HG02588 (cell line): Measurements from ENCODE around the gene STK31.
"Not testable (repeated sequence)": the region's sequence is repeated elsewhere in the genome, so short reads cannot be mapped to it uniquely, and the experiment has no call there.

Experiments used
- ATAC-seq: cut with Tn5 transposase; IDR thresholded peaks from one replicate; pipeline ENCODE4 v1.9.1; 2021; ENCODE audit warnings: mild to moderate bottlenecking, moderate library complexity; ENCODE audit not compliant: unreplicated experiment

Gene STK31

DNA sequence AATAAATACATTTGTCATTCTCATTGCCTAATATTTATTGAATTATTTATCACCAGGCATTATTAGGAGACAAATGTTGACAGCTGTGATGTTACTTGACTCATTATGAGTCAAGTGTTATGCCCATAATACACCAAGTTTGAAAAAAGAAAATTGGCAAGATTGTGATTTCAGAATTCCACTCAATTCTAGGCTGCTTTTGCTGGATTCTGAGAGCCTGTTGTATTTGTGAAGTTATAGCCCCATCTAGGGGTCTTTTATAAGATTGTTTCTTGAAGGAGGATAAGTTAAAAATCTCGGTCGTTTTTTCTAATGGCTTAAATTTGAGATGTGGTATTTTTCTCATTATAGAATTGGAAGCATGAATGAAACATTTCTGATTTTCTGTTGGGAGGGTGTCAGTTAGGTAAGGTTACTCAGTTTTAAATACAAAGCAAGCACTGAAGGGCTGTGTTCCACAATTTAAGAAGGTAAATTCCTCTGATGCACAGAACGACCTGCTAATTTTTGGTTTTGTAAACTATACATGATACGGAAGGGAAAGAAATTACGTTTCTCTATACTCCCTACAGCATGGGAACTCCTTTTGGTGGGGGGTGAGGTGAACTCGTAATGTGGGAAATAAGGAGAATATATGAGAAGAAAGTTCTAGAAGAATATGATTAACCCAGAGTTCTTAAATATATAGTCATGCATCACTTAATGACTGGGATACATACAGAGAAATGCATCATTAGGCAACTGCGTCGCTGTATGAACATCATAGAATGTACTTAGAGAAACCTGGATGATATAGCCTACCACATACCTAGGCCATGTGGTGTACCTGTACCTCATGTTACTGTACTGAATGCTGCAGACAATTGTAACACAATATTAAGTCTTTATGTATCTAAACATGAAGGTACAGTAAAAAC is 2.6 kb downstream of the STK31 start:
- no peak for ATAC-seq

DNA sequence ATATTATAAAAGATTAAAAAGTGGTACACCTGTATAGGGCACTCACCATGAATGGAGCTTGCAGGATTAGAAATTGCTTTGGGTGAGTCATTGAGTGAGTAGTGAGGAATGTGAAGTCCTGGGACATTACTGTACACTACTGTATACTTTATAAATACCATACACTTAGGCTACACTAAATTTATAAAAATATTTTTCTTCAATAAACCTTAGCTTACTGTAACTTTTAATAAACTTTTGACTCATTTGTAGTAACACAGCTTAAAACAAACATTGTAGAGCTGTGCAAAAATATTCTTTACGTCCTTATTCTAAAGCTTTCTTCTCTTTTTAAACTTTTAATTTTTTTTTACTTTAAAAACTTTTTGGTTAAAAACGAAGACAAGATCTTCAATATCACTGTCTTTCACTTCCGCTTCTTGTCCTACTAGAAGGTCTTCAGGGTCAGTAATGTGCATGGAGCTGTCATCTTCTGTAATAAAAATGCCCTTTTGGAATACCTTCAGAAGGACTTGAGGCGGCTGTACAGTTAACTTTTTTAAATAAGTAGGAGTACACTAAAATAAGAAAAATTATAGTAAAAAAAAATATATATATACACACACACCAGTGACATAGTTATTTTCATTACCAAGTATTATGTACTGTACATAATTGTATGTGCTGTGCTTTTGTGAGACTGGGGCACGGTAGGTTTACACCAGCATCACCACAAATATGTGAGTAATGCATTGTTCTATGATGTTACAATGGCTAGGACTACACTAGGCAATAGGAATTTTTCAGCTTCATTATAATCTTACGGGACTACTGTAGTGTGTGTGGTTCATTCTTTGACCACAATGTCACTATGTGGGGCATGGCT is 3.5 kb downstream of the STK31 start:
- ATAC-seq: no peak

DNA sequence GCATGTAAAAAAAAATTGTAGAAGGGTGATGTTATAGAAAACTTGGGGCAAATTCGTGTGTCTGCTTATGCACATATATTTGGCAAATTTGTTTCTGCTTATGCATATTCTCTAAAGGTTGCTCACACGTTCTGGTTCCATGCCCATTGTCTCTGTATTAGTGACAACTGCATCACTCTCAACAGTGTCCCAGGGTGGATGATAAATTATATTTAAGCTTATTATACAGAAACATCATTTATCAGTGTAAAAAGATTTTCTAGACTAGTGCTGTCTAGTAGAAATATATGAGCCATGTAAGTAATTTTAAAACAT is 4.1 kb downstream of the STK31 start:
- ATAC-seq: no peak

DNA sequence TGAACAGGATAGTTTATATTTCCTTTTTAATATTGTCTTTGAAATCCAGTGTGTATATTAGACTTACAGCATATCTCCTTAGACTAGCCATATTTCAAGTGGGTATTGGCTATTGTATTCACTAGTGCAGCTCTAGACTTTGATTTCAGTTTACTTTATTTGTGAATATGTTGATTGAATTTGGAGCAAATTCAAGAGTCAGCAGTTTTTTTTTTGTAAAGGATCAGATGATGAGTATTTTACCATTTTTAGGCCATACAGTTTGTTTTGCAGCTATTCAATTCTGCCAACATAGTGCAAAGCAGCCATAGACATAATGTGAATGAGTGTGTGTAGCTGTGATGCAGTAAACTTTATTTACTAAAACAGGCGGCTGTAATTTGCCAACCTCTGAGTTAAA is 4.6 kb downstream of the STK31 start:
- no peak for ATAC-seq

DNA sequence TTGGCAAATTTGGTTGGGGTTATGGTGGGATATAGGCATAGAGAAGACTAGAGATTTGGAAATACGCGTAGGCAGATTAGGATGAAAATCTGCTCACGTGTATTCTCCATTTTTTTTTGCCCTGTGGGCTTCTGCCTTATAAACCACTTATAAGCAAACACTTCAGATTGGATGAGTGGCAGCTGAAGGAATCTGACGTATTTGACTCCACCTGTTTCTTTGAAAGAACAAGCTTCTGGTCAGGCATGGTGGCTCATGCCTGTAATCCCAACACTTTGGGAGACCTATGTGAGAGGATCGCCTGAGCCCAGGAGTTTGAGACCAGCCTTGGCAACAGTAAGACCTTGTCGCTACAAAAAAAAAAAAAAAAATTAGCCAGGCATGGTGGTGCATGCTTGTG is 5.1 kb downstream of the STK31 start:
- no peak for ATAC-seq

DNA sequence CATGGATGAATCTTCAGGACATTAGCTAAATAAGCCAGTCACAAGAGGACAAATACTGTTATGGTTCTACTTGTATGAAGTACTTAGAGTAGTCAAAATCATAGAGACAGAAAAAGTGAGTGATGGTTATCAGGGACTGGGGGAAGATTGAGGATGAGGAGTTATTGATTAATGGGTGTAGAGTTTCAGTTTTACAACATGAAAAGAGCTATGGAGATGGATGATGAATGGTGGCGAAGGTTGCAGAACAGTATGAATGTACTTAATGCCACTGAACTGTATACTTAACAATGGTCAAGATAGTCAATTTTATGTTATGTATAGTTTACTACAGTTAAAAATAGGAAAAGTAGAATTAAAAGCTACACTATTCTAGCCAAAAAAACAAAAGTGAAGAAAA is 7.8 kb downstream of the STK31 start:
- ATAC-seq: no peak

DNA sequence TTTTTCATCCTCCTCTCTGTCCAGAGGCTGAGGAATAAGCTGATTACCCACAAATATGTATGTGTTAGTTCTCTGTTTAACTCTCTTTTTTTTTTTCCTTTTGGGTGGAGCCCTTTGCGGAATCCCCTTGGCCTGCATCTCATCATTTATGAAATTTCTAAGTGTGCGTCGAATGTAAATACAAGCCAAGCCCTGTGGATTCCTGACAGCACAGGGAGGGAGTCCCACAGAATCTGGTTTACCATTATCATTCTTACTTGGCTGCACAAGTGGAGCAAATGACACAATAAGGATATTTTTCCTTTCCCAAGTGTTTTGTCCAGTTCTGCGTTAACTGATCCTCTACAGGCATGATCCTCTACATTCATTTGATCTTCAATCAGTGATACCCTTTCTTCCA is 11.4 kb downstream of the STK31 start:
- no peak for ATAC-seq

DNA sequence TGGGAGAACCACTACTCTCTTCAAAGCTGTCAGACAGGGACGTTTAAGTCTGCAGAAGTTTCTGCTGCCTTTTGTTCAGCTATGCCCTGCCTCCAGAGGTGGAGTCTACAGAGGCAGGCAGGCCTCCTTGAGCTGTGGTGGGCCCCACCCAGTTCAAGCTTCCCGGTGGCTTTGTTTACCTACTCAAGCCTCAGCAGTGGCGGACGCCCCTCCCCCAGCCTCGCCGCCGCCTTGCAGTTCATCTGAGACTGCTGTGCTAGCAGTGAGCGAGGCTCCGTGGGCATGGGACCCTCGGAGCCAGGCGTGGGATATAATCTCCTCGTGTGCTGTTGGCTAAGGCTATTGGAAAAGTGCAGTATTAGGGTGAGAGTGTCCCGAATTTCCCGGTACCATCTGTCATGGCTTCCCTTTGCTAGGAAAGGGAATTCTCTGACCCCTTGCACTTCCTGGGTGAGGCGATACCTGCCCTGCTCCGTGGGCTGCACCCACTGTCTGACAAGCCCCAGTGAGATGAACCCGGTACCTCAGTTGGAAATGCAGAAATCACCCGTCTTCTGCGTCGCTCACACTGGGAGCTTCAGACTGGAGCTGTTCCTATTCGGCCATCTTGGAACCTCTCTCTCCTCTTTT is 12.7 kb downstream of the STK31 start:
- not testable (repeated sequence) for ATAC-seq

DNA sequence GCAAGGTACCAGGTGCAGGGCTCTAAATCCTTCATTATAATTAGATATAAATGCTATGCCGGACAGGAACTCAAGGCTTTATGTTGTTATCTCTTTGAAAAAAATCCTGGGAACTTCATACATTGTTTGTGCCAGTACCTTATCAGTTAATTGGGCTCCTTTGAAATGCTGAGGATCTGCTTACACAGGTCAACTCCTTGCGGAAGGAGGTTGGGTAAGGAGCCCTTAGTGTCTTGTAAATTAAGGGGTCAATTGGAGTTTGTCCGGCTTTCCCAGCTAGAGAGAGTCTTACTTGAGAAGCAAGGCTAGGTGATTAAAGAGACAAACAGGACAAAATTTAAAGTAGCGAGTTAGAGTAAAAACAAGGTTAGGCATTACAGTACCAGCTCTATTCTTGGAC is 14.1 kb downstream of the STK31 start:
- ATAC-seq: not testable (repeated sequence)

DNA sequence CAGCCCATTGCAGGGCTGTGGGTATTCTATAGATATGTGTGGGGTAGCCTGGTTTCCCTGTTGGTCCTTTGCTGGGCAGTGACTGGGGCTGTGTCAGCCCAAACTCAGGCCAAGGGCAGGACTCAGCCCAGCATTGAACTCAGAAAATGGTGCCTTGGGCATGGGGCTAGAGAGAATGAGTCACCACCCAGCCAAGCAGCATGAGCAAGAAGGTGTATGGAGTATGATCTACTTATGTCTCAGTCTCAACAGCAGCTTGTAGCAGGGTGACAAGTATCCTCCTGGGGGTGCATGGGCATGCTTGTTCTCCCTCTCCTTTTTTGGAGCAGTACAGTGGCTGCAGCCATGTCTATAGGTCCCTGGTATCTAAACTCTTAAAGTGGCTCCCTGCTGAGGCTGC is 32.0 kb downstream of the STK31 start:
- no peak for ATAC-seq

DNA sequence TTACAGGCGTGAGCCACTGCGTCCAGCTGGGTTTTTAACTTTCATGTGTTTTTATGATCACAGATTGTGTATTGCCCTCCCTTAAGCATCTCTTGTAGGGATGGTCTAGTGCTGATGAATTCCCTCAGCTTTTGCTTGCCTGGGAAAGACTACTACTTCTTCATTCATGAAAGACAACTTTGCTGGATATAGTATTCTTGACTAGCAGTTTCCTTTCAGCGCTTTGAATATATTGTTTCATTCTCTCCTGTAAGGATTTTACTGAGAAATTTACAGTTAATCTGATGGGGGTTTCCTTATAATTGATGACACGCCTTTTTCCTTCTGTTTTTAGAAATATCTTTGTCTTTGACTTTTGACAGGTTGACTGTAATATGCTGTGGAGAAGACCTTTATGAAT is 33.2 kb downstream of the STK31 start:
- ATAC-seq: no peak

DNA sequence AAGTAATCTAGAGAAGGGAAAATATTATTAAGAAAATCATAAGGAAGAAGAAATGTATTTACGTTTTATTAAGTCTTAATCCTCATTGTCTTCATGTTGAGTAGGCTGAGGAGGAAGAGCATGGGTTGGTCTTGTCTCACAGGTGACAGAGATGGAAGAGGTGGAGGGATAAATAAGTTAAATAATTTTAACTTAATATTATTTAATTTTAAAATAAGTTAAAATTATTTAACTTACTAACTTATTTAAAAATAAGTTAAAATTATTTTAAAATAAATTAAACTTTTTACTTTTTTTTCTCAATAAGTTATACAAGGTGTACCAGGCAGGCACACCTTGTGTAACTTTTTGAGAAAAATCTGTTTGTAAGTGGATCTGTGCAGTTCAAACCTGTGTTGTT is 36.6 kb downstream of the STK31 start:
- no peak for ATAC-seq

DNA sequence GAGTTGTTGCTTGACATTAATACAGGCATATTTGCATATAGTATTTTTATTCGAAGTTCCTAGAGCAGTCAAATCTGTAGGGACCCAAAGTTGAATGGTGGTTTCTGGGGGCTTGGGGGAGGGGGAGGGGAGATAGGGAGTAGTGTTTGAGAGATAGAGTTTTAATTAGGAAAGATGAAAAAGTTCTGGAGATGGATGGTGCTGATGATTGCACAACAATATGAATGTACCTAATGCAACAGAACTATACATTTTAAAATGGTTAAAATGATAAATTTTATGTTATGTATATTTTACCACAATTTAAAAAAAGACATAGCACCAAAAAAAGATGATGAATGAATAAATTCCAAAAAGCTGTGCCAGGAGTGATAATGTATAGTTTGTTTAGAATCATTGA is 41.8 kb downstream of the STK31 start:
- no peak for ATAC-seq

DNA sequence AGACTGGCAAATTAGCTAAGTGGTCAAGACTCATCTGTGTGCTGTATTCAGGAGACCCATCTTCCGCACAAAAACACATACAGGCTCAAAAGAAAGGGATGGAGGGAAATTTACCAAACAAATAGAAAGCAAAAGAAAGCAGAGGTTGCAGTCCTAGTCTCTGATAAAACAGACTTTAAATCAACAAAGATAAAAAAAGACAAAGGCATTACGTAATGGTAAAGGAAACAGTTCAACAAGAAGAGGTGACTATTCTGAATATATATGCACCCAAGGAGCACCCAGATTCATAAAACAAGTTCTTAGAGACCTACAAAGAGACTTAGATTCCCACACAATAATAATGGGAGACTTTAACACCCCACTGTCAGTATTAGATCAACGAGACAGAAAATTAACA is 48.8 kb downstream of the STK31 start:
- ATAC-seq: not testable (repeated sequence)

DNA sequence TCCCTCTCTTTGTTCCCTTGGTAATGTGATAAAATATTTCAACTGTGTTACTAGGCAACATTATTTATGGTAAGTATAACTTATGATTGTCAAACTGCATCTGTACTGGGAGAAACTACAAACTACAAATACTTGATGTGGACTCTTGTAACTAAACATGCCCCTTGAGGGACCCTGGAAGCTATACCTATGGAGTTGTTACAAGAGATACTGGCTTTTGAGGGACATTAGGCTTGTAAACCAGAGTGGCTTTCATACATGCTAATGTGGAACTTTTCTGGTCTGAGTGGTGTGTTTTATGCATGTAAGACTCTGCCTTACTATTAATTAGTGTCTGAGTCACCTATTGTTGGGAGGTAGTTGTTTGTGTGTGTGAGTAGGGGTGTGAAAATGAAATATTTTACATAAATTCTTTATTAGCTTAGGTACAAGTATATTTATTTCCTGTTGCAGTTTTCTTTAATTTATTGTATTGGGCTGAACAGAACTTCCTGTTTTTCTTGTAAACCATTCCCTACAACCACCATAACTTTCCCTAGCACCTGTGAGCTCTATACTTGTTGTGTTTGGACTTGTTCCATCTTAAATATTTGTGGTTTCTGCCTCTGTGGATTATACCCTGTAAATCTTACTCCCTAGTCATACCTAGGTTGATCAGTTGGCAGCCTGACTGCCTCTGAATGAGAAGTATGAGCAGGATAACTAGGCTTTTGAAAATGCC is 49.8 kb downstream of the STK31 start:
- no peak for ATAC-seq

DNA sequence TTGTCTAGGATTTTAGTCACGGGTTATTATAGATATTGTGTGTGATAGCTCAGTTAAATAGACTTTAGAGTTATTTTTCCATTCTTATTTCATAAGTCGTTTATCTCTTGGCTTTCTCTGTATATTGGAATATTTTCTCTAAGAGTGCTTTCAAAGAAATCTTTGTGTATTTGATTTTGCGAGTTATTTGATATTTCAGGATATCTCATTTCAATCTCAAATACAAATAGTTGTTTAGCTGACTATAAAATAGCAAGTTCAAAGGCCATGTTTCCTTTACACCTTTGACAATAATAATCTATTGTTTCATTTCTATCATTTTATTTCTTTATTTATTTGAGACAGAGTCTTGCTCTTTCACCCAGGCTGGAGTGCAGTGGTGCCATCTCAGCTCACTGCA is 55.9 kb downstream of the STK31 start:
- no peak for ATAC-seq

DNA sequence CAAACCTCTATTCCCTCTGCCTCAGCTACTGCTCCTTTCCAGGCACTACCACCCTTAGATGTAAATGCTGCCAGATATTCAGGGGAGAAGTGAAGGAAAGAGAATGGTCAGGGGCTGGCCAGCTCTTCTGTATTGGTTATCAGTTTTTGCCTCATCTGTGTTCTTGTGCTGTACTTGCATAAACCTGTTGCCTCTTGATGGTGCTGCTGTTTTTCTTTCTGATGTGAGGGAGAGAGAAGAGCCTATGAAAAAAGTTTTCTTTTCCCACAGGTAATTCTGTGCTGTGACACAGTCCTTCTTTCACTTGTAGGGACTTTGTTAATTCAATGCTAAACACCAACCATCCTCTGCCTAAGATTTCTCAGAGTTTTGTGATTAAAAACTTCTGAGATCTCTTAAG is 57.5 kb downstream of the STK31 start:
- ATAC-seq: no peak

DNA sequence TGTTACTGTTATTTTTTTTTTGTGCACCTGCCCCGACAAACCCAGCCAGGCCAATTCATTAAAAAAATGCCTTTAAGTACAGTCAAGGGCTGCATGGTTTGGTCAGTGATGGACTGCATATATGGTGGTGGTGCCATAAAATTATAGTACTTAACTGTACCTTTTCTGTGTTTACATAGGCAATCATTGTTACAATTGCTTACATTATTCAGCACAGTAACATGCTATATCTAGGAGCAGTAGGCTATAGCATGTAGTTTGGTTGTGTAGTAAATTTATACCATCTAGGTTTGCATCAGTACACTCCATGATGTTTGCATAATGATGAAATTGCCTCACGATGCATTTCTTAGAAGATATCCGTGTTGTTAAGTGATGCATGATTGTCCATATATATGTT is 58.0 kb downstream of the STK31 start:
- ATAC-seq: no peak

DNA sequence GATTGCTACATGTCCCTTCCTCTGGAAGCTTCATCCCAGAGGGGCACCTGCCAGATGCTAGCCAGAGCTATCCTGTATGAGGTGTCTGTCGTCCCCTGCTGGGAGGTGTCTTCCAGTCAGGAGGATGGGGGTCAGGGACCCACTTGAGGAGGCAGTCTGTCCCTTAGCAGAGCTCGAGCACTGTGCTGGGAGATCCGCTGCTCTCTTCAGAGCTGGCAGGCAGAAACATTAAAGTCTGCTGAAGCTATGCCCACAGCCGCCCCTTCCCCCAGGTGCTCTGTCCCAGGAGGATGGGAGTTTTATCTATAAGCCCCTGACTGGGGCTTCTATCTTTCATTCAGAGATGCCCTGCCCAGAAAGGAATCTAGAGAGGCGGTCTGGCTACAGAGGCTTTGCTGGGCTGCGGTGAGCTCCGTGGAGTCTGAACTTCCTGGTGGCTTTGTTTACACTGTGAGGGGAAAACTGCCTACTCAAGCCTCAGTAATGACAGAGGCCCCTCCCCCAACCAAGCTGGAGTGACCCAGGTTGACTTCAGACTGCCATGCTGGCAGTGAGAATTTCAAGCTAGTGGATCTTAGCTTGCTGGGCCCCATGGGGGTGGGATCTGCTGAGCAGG is 69.3 kb downstream of the STK31 start:
- not testable (repeated sequence) for ATAC-seq

DNA sequence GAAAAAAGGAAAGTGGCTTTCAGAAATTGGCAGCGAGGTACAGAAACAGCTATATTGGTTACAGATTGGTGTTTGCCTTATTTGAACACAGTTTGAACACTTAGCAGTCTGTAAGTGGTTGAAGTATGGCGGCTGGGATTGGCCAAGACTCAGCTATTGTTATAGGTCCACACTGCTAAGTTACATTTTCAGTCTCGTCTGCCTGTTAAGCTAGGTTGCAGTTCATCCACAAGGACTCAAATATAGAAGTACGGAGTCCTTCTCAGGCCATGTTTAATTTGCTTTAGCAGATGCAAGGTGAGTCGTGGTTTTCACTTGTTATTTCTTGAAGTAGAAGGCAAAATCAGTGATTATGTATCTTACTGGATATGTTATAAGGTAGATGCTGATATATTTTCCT is 73.1 kb downstream of the STK31 start:
- no peak for ATAC-seq

DNA sequence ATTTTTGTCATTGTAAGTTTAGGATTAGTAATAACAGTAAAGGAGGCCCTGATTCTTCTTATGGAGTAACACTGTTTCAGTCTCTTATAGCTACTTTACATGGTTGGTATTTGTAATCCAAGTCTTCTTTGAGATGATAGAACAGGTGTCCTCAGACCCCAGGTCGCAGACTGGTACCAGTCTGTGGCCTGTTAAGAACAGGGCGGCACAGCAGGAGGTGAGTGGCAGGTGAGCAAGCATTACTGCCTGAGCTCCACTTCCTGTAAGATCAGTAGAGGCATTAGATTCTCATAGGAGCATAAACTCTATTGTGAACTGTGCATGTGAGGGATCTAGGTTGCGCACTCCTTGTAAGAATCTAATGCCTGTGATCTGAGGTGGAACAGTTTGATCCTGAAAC is 77.3 kb downstream of the STK31 start:
- ATAC-seq: no peak
